ENCODE results near the gene KDM7A.

GRCh38 chr7:140044251-140044650, 132.5 kb downstream of the KDM7A start:
- no peak for TF ChIP-seq CREB1 (CRISPR knock-in tag; IDR thresholded peaks at IDR 0.05)
- no peak for TF ChIP-seq RELA (CRISPR knock-in tag; IDR thresholded peaks at IDR 0.05; ENCODE audit: borderline replicate concordance)
- TF ChIP-seq CTCF (IDR thresholded peaks at IDR 0.05) = no peak
- TF ChIP-seq IRF1 (CRISPR knock-in tag; IDR thresholded peaks at IDR 0.05) = no peak
- no peak for TF ChIP-seq NFATC4 (CRISPR knock-in tag; IDR thresholded peaks at IDR 0.05)
- TF ChIP-seq ZNF317 (CRISPR knock-in tag; IDR thresholded peaks at IDR 0.05; ENCODE audit: borderline replicate concordance, low read depth) = no peak
- no peak for TF ChIP-seq TEAD1 (CRISPR knock-in tag; IDR thresholded peaks at IDR 0.05)
- no peak for TF ChIP-seq USF2 (CRISPR knock-in tag; IDR thresholded peaks at IDR 0.05)
- TF ChIP-seq HMGXB4 (CRISPR knock-in tag; IDR thresholded peaks at IDR 0.05) = no peak
- no peak for TF ChIP-seq ESRRA (CRISPR knock-in tag; IDR thresholded peaks at IDR 0.05; ENCODE audit: borderline replicate concordance)
